ENCODE data around the gene AXL.
"Not testable (repeated sequence)": the region's sequence is repeated elsewhere in the genome, so short reads cannot be mapped to it uniquely, and the experiment has no call there.

AXL gene

GRCh38 chr19:41276231-41276630 is 57.2 kb downstream of the AXL start:
- no peak for DNase-seq (ENCODE audit: low read depth in 2 of 2)

GRCh38 chr19:41278478-41278877 is 59.5 kb downstream of the AXL start:
- DNase-seq (ENCODE audit: low read depth in 2 of 2) = no peak

DNA sequence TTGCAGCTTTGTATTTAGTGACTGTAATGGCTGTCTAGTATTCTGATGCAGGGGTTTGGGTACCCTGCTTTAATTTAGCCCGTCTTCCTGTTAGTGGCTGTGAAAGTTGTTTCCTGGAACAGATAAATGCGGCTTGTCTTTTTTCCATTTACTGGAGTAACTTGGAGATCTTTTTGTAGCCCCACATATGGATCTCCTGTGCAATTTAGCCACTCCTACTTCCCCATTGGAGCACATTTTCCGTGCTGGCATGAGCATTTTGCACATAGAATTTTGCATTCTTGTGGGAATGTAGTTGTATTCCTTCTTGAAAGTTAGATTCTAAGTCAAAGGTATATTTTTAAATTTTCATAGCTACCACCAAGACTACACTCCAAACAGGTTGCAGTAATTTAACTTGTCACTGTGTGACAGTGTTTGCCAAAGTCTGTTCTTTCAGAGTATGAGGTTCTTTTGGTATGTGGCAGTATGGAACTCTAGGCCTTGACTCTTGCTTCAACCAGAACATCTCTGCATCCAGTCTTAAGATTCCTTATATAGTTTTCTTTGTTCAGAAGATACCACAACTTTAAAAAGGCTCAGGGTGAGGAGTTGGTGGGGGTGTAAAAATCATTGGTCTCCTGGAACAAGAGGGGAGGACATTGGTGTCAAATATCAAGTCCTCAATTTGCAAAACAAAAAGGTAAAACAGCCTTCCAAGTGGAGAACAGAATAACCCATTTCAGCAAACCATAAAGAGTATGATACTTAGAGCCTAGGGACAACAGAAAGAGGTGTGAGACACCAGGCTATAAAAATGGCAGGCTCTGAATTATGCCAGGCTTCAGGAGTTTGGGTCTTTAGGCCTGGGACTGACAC is 69.9 kb downstream of the AXL start:
- DNase-seq (ENCODE audit: low read depth in 2 of 2) = no peak

DNA sequence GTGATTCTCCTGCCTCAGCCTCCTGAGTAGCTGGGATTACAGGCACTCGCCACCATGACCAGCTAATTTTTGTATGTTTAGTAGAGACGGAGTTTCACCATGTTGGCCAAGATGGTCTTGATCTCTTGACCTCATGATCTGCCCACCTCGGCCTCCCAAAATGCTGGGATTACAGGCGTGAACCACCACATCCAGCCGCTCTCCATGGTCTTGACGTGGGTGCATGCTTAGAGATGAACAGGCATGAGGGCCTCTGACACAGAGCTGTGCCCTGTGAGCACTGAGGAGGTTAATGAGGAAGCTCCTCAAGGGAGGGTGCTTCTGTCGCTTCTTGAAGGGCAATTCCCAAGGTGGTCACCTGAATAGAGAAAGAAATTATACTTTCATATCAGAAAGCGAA is 70.8 kb downstream of the AXL start:
- not testable (repeated sequence) for DNase-seq (ENCODE audit: low read depth in 2 of 2)

DNA sequence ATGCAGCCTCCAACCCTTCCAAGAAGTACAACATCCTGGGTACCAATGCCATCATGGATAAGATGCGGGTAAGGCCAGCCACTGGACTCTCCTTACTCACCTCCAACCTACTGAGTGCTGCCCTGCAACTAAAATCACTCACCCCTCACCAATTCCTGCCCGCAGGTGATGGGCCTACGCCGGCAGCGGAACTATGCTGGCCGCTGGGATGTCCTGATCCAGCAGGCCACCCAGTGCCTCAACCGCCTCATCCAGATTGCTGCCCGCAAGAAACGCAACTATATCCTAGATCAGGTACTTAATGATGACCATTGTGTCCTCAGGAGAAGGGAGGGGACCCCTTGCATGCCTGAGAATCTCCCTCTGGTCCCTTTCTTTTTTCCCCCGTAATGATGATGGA is 75.4 kb downstream of the AXL start:
- no peak for DNase-seq (ENCODE audit: low read depth in 2 of 2)

- no peak for DNase-seq (ENCODE audit: low read depth in 2 of 2)
These were observed 76.5 kb downstream of the AXL start for GRCh38 chr19:41295499-41295898.

GRCh38 chr19:41296433-41296871 is 77.4 kb downstream of the AXL start:
- no peak for DNase-seq (ENCODE audit: low read depth in 2 of 2)

DNA sequence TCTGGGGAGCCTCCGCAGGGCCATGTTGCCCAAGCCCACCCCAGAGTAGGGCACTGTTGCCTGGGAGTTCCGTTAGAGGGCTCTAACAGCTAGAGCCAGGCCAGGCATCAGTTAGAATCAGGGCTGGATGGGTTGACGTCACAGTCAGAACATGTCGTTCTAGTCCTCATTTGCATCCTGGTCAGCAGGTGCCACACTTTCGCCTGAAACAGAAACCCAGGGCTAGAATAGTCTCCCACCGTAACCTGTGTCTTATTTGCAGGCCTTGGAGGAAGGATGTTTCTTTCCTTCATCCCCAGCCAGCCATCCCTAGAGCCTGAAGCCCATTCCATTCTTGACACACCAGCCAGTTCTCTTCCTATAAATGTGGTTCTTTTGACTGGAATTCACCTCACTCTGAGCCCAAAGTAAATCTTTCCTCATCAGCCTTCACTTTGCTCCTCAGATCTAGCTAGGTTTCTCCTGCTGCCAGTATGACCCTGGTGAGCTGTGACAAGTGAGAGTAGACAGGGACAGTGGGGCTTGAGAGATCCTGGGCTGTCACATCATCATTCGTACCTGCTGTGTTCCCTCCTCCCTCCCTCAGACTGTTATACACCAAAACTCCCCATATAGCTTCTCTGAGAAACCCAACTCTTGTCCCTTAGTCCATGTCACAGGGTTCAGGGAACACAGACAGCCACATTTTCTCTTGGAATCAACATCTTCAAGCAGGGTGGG is 78.8 kb downstream of the AXL start:
- DNase-seq (ENCODE audit: low read depth in 2 of 2) = no peak

DNA sequence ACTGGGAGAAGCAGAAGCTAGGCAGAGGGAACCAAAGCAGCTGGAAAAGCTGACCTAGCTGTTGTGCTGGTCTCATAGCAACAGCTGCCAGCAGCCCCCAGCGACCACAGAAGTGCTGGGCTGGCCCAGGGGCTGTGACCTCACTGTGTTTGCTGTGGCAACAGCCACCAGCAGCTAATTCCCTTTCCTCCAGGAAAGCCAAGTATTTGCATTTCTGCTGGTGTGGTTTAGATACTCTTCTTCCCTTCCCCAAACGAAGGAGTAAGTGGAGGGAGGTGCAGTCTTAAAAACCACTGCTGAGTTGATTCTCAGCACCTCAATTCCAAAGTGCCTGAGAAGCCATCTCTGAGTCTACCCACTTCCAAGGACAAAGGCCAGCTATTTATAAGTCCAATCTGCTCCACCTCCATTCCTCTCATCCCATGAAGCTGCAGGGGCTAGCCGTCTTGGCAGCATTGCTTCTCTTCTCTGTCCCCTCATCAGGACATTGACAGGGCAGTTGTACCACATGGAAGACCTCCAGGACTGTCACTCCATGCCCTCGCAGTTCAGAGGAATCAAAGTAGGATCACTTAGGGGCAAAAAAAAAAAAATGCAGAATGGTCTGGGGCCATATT is 79.4 kb downstream of the AXL start:
- peak; percentile 20 to 35 for DNase-seq (ENCODE audit: low read depth in 2 of 2)

GRCh38 chr19:41299046-41299754 is 80.2 kb downstream of the AXL start:
- DNase-seq (ENCODE audit: low read depth in 2 of 2) = no peak

DNA sequence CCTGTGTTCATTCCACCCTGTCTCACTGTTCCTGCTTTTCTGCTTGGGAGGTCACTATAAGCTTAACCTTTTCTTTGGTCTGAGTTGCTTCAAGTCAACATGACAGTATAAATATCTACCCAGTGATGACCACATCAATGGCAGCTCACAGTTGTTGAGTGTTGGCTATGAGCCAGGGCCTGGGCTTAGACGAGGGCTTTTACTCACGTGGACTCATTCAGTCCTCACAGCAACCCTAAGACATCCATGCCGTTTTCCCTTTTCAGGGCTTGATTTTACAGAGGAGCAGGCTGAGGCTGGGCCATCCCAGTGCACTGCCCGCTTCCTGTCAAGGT is 80.7 kb downstream of the AXL start:
- DNase-seq (ENCODE audit: low read depth in 2 of 2) = no peak

DNA sequence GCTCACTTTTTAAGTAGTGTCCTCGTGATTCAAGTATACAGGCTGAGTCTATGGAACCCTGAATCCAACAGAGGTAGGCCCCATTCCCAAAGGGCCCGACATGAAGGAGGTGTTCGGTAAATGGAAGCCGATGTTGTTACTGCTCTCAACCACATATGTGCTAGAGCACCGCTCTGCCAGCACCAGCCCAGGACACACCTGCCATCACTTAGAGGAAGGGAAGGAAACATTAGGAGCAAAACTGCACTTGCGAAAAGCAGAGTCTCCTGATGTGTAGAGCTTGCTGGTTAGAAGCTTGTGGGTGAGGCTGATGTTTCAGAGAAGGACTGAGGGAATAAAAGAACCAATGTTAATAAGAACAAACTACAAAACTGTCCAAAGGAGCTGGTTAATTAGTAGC is 81.5 kb downstream of the AXL start:
- no peak for DNase-seq (ENCODE audit: low read depth in 2 of 2)

GRCh38 chr19:41302624-41303351 is 83.8 kb downstream of the AXL start:
- DNase-seq (ENCODE audit: low read depth in 2 of 2) = peak; percentile 62 to 76

GRCh38 chr19:41303954-41304353 is 84.9 kb downstream of the AXL start:
- DNase-seq (ENCODE audit: low read depth in 2 of 2) = no peak

DNA sequence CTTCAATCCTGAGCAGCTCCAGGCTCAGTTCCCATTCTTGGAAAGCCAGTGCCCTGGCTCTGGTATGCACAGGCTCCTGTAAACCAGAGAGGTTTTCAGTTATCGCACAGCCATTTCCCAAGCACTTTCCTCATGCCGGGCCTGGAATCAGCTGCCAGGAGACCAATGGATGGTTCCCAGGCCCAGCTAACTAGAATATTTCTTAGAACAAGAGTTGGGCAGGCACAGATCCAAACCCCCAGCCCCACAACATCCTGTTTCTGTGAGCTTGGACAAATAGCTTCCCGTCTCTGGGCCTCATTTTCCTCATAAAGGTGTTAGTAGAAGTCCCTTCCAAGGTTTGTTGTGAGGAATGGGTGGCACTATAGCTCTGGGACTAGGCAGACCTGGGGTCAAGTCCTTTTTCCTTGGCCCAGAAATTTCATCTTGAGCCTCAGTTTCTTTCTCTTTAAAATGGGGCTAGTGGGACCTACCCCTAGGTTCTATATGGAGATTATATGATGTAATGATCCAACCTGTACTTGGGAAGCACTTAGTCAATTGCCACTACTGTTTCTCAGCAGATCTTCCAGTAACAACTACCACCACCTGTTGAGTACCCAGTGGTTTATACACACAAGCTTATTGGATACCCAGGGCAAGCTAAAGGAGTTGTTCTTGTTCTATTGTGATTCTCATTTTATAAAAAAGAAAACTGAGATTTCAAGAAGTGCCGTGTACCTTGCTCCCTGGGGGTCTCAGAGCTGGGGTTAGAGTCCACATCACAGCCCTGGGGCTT is 85.9 kb downstream of the AXL start:
- no peak for DNase-seq (ENCODE audit: low read depth in 2 of 2)

DNA sequence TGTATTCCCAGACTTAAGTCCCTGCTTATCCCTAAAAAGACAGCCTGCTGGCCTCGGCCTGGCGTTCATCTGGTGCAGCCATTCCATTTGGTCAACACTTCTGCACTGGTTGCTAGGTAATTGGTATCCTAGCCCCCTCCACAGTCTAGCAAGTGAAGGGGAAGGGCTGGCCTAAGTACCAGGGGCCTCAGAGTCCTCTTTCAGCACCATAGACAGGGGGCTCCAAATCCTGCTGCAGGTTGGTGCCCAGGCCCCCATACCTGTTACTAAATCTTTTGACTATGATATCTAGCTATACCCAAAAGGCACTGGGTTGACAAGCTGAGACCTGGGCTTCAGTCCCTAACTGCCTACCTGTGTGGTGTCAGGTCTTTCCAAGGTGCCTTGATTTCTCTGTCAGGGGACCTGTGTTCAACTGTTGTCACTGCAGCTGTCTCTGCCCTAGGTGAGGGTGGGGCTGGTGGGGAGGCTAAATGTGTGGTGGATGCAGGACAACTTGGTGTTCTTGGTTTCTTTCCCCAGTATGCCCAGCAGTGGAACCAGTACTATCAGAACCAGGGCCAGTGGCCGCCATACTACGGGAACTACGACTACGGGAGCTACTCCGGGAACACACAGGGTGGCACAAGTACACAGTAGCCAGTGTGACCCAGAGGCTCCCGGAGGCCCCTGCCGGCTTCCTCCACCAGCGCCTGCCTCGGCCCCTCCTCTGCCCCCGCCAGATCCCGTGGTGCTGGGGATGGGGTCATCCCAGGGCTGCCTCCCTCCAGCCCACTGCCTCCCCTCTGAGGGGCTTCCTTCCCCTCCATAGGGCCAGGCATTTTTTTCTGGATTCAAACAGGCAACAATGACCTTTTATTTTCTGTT is 87.1 kb downstream of the AXL start:
- DNase-seq (ENCODE audit: low read depth in 2 of 2) = no peak

DNA sequence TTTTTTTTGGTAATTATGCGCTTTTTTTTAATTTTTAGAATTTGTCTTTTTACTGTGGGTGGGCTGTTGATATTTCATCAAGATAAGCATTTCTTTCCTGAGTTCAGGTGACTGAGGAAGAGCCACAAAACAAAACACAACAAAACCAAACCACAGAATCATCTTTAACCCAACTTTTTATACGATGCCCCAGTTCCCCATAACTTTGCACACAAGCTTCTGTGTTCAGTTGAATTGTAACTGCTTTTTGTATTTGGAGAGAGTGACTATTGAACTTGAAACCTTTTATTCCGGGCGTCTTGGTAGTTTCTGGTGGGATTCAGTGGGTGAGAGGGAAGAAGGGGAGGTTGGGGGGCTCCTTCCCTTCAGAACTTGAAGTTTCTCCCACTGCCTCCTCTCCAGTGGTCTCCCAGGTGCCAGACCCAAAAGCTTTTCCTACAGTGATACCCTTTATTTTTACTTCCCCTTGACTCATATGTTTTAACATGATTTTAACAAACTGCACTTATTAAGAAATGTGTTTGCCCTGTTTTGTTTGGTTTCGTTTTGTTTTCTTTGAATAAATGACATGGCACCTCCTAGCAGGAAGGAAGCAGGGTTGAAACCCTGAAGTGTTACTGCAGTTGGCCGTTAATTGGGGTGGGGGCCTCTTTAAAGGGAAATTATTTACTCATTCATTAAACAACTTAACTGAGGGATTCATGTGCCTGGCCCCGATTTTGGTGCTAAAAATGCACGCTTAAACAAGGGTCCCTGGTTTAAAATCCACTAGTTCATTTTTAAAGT is 88.3 kb downstream of the AXL start:
- DNase-seq (ENCODE audit: low read depth in 2 of 2) = no peak

- DNase-seq (ENCODE audit: low read depth in 2 of 2) = no peak
These were observed 89.0 kb downstream of the AXL start for GRCh38 chr19:41307954-41308449.
